OCI-LY3 (cell line): ENCODE results near the gene FGD4.

Source experiments
- EZH2phosphoT487 ChIP-seq: fragments of 200-600 bp; shearing (Covaris generic); IDR thresholded peaks from 2 replicates; pipeline ENCODE4 v1.6.1; 2018; ENCODE audit warnings: antibody characterized with exemption, mixed run types, low read depth
- TF ChIP-seq, protein P1 (sequence below): fragments of 200-600, 300-600 bp; sonication (generic); IDR thresholded peaks from 2 replicates; pipeline ENCODE4 v1.5.1; 2014; ENCODE audit warnings: antibody characterized with exemption, low read length, low read depth

DNA sequence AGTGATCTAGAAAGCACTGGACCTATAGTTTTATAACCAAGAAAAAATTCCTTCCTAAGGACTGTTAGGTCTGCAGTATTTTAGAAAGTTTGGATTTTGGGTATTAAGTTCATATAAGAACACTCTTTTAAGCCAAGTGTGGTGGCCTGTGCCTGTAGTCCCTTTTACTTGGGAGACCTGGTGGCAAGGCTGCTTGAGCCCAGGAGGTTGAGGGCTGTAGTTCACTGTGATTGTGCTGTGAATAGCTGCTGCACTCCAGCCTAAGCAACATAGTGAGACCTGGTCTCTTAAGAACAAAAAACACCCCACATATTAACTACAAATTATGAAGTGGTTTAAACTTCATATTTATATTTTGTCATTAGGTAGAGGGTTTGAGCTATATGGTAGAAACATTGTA lies 289.4 kb downstream of the FGD4 start:
- TF ChIP-seq, protein P1, sequence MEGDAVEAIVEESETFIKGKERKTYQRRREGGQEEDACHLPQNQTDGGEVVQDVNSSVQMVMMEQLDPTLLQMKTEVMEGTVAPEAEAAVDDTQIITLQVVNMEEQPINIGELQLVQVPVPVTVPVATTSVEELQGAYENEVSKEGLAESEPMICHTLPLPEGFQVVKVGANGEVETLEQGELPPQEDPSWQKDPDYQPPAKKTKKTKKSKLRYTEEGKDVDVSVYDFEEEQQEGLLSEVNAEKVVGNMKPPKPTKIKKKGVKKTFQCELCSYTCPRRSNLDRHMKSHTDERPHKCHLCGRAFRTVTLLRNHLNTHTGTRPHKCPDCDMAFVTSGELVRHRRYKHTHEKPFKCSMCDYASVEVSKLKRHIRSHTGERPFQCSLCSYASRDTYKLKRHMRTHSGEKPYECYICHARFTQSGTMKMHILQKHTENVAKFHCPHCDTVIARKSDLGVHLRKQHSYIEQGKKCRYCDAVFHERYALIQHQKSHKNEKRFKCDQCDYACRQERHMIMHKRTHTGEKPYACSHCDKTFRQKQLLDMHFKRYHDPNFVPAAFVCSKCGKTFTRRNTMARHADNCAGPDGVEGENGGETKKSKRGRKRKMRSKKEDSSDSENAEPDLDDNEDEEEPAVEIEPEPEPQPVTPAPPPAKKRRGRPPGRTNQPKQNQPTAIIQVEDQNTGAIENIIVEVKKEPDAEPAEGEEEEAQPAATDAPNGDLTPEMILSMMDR, result no peak
- TF ChIP-seq EZH2phosphoT487, result no peak
